ENCODE measurements around the gene CEP41.

CEP41 gene

DNA sequence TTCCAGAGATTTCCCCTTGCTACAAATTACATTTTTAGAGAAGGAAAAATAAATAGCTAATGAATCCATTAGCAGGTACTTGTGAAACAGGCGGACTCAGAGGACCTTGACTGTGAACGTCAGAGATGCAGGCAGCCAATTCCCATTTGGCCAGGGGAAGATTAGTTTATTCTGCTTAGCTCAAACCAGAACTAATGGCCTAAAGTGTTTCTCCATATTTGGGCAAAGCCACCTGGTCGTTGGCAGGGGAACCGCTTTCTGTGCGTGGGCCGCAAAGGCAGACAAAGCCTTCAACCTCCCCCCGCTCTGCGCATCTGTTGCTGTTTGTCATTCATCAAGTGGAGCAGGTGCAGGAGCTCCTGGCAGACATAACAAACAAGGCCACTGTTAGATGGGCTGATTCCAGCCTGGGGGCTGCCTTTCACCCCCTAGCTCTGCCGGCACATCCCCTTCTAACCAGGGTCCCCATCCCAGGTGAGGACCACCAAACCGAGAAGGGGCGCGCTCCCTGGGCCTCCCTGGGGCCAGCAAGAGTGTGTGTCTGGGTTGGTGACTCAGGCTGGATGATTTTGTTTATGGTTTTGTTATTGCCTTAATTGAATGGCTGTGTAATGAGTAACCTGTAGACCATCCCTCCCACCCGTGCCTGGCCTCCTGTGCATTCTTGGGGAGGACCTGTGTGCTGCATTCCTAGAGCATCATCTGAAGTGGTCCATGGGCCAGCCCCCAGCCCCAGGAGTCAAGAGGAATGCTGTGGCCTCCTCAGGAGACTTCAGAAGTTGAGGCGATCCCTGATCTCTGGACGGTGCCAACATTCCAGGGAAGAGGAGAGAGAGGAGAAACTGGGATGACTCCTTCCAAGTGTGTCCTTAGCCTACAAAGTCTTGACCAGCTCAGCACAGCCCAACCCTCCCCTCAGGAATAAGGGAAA lies 75.0 kb downstream of the CEP41 start:
- no peak overlapping the region for H3K27ac ChIP-seq (ENCODE audit: low read depth in 2 of 2, low read length in 2 of 2)

DNA sequence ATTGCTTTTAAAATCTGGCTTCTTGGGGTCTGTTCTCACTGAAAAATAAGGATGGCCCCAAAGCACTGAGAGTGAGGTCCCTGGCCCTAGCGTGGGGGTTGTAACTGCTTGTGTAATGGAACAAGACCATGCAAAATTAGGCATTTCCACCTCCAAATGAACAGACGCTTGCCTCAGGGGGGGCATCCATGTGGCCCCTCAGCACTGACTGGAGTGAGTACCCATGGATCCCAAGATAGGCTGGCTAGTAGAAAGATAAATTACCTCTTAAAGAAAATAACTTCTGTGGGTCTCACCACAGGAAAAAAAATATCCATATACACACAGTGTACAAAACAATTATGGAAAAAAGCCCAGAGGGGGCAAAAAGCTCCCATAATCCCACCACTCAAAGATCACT lies 75.7 kb downstream of the CEP41 start:
- H3K9me3 ChIP-seq (ENCODE audit: control insufficient read depth in 2 of 2, low read length in 2 of 2): no peaks in the 10 kb centered on the region
- peaks cover 5 to 6% of the 10 kb centered on the region in 2 donors for H3K4me1 ChIP-seq (ENCODE audit: control insufficient read depth in 2 of 2, insufficient read depth in 2 of 2, low read length in 2 of 2)
- no peak overlapping the region for H3K27ac ChIP-seq (ENCODE audit: low read depth in 2 of 2, low read length in 2 of 2)
- no peak overlapping the region for H3K4me3 ChIP-seq (ENCODE audit: low read length in 2 of 2)
- H3K9ac ChIP-seq (ENCODE audit: low read depth in 1 of 2, low read length in 2 of 2): no peak overlapping the region
- no peaks in the 10 kb centered on the region for H3K36me3 ChIP-seq (ENCODE audit: control insufficient read depth in 2 of 2, insufficient read depth in 2 of 2, low read length in 2 of 2)
- no peaks in the 10 kb centered on the region for H3K27me3 ChIP-seq (ENCODE audit: control insufficient read depth in 2 of 2, insufficient read depth in 2 of 2, low read length in 2 of 2)

More for the DNA sequence above, 75.0 kb downstream of the CEP41 start:
- no peaks in the 10 kb centered on the region for H3K9me3 ChIP-seq (ENCODE audit: control insufficient read depth in 2 of 2, low read length in 2 of 2)
- peaks cover 5 to 6% of the 10 kb centered on the region in 2 donors for H3K4me1 ChIP-seq (ENCODE audit: control insufficient read depth in 2 of 2, insufficient read depth in 2 of 2, low read length in 2 of 2)
- H3K4me3 ChIP-seq (ENCODE audit: low read length in 2 of 2): no peak overlapping the region
- H3K9ac ChIP-seq (ENCODE audit: low read depth in 1 of 2, low read length in 2 of 2): no peak overlapping the region
- no peaks in the 10 kb centered on the region for H3K27me3 ChIP-seq (ENCODE audit: control insufficient read depth in 2 of 2, insufficient read depth in 2 of 2, low read length in 2 of 2)
- H3K36me3 ChIP-seq (ENCODE audit: control insufficient read depth in 2 of 2, insufficient read depth in 2 of 2, low read length in 2 of 2): no peaks in the 10 kb centered on the region

DNA sequence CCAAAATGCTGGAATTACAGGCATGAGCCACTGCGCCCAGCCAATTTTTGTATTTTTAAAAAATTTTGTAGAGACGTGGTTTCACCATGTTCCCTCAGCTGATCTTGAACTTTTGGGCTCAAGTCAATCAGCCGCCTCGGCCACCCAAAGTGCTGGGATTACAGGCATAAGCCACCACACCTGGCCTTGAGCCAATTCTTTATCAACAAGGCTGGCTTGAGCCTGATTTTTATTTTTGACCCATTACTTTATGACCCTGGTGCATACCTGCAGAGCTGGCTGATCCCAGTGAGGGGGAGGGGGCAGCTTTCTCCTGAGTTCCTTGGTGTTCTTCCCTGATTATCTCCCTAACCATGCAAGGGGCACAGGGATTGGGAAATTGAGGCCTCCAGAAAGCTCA lies 76.4 kb downstream of the CEP41 start:
- no peak overlapping the region for H3K4me3 ChIP-seq (ENCODE audit: low read length in 2 of 2)
- no peaks in the 10 kb centered on the region for H3K36me3 ChIP-seq (ENCODE audit: control insufficient read depth in 2 of 2, insufficient read depth in 2 of 2, low read length in 2 of 2)
- no peak overlapping the region for H3K27ac ChIP-seq (ENCODE audit: low read depth in 2 of 2, low read length in 2 of 2)
- peaks cover 0 to under 1% of the 10 kb centered on the region in 2 donors for H3K9me3 ChIP-seq (ENCODE audit: control insufficient read depth in 2 of 2, low read length in 2 of 2)
- H3K9ac ChIP-seq (ENCODE audit: low read depth in 1 of 2, low read length in 2 of 2): no peak overlapping the region
- no peaks in the 10 kb centered on the region for H3K27me3 ChIP-seq (ENCODE audit: control insufficient read depth in 2 of 2, insufficient read depth in 2 of 2, low read length in 2 of 2)
- peaks cover 4 to 6% of the 10 kb centered on the region in 2 donors for H3K4me1 ChIP-seq (ENCODE audit: control insufficient read depth in 2 of 2, insufficient read depth in 2 of 2, low read length in 2 of 2)

DNA sequence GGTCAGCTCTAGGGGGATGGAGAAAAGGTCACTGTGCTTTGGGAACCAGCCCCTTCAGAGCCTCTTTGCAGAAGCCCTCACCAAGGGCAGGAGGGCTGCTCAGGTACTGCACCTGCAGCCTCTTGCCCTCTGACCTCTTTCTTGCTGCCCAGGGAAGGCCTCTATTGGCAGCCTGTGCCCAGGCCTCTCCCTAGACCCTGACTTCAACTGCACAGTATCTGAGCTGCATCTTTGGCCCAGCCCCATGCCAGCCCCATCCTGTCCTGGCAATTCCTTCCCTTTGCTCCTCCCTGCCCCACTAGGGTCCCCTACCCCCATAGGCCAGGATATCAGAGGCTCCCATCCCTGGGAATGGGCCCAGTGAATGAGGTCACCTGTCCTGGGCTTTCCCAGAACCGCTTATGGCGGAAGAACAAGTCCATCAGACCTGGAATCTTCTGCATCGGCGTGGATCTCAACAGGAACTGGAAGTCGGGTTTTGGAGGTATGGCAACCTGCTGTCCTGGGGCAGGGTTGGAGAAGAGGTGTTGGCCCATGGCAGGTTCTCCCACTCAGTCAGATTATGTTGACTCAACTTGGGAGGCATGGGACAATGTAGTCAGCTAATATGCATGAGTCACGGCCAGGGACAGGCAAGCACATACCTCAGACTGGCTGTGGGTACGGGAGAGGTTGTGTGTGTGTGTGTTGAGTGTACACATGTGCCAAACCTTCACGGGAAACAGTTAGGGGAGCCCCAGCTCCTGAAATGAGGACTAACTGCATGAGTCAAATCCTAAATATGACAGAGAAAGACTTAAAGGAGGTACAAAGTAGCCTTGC lies 77.6 kb downstream of the CEP41 start:
- peaks cover 0 to 6% of the 10 kb centered on the region in 2 donors for H3K4me1 ChIP-seq (ENCODE audit: control insufficient read depth in 2 of 2, insufficient read depth in 2 of 2, low read length in 2 of 2)
- no peaks in the 10 kb centered on the region for H3K27me3 ChIP-seq (ENCODE audit: control insufficient read depth in 2 of 2, insufficient read depth in 2 of 2, low read length in 2 of 2)
- H3K9ac ChIP-seq (ENCODE audit: low read depth in 1 of 2, low read length in 2 of 2): no peak overlapping the region
- no peaks in the 10 kb centered on the region for H3K36me3 ChIP-seq (ENCODE audit: control insufficient read depth in 2 of 2, insufficient read depth in 2 of 2, low read length in 2 of 2)
- H3K4me3 ChIP-seq (ENCODE audit: low read length in 2 of 2): no peak overlapping the region
- peaks cover 0 to 4% of the 10 kb centered on the region in 2 donors for H3K9me3 ChIP-seq (ENCODE audit: control insufficient read depth in 2 of 2, low read length in 2 of 2)
- no peak overlapping the region for H3K27ac ChIP-seq (ENCODE audit: low read depth in 2 of 2, low read length in 2 of 2)

DNA sequence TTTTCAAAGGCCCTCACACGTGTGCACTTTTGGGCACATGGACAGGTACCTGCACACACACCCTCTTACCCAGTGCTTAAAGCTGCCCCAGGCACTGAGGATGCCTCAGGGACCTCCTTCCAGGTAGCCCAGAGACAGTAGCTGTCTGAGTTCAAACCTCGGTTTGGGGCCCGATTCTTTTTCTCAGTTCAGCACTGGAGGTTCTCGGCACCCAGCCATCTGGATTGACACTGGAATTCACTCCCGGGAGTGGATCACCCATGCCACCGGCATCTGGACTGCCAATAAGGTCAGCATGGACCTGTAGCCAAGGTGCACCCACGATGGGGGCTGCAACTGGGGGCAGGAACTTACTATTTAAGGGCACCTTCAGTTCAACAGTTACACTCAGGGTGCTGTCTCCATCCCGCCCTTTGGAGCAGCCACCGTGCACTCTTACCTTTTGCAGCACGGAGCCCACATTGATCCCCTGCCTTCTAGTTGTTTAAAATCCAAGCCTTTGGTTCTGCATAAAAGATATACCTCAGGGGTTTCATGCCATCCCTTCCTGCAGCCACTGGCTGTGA lies 78.5 kb downstream of the CEP41 start:
- Histone ChIP-seq H3K27me3 (ENCODE audit: control insufficient read depth in 2 of 2, insufficient read depth in 2 of 2, low read length in 2 of 2) (no peaks in the 10 kb centered on the region), H3K4me1 (ENCODE audit: control insufficient read depth in 2 of 2, insufficient read depth in 2 of 2, low read length in 2 of 2) (peaks cover 0 to 6% of the 10 kb centered on the region in 2 donors), H3K27ac (ENCODE audit: low read depth in 2 of 2, low read length in 2 of 2) (no peak overlapping the region), H3K36me3 (ENCODE audit: control insufficient read depth in 2 of 2, insufficient read depth in 2 of 2, low read length in 2 of 2) (no peaks in the 10 kb centered on the region), H3K9me3 (ENCODE audit: control insufficient read depth in 2 of 2, low read length in 2 of 2) (peaks cover 0 to 4% of the 10 kb centered on the region in 2 donors), H3K4me3 (ENCODE audit: low read length in 2 of 2) (no peak overlapping the region), H3K9ac (ENCODE audit: low read depth in 1 of 2, low read length in 2 of 2) (no peak overlapping the region)

DNA sequence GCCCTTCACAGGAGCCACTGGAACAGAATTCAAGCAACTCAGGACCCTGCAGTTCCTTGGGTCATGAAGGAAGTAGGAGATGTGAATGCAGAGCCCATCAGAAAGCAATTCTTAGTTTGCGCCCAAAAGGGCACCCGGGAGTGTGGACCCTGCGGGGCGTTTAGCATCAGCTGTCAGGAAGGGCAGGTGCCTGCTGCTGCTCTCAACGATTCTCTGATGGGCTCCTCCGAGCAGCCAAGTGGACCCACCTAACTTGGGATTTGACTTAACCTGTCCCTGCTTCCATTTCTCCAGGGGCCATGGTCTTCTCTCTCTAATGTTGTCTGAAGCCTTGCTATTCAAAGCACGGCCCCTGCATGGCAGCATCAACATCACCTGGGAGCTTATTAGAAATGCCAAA lies 79.1 kb downstream of the CEP41 start:
- H3K4me1 ChIP-seq (ENCODE audit: control insufficient read depth in 2 of 2, insufficient read depth in 2 of 2, low read length in 2 of 2): peaks cover under 1 to 5% of the 10 kb centered on the region in 2 donors
- H3K27me3 ChIP-seq (ENCODE audit: control insufficient read depth in 2 of 2, insufficient read depth in 2 of 2, low read length in 2 of 2): no peaks in the 10 kb centered on the region
- H3K9ac ChIP-seq (ENCODE audit: low read depth in 1 of 2, low read length in 2 of 2): no peak overlapping the region
- no peaks in the 10 kb centered on the region for H3K36me3 ChIP-seq (ENCODE audit: control insufficient read depth in 2 of 2, insufficient read depth in 2 of 2, low read length in 2 of 2)
- no peak overlapping the region for H3K27ac ChIP-seq (ENCODE audit: low read depth in 2 of 2, low read length in 2 of 2)
- peaks cover 0 to 4% of the 10 kb centered on the region in 2 donors for H3K9me3 ChIP-seq (ENCODE audit: control insufficient read depth in 2 of 2, low read length in 2 of 2)
- no peak overlapping the region for H3K4me3 ChIP-seq (ENCODE audit: low read length in 2 of 2)

DNA sequence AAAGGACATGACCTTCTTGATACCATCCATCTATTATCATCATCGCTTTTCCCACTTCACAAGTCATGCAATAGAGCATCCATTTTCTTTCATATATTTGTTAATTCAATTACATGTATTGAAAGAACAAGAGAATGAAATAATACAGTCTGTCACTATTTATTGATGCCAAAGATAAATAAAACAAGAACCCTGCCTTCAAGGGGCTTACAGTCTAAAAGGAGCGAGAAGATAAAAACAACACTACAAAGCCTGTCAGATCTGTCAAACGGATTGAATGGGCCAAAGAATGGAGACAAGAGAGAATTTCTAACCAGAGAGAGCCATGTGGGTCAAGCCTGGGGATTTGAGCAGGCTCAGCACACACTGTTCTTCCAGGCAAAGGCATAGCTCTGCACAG lies 80.3 kb downstream of the CEP41 start:
- Histone ChIP-seq H3K9me3 (ENCODE audit: control insufficient read depth in 2 of 2, low read length in 2 of 2) (peaks cover 0 to 4% of the 10 kb centered on the region in 2 donors), H3K36me3 (ENCODE audit: control insufficient read depth in 2 of 2, insufficient read depth in 2 of 2, low read length in 2 of 2) (no peaks in the 10 kb centered on the region), H3K9ac (ENCODE audit: low read depth in 1 of 2, low read length in 2 of 2) (no peak overlapping the region), H3K4me3 (ENCODE audit: low read length in 2 of 2) (no peak overlapping the region), H3K27ac (ENCODE audit: low read depth in 2 of 2, low read length in 2 of 2) (no peak overlapping the region), H3K4me1 (ENCODE audit: control insufficient read depth in 2 of 2, insufficient read depth in 2 of 2, low read length in 2 of 2) (peaks cover 2 to 3% of the 10 kb centered on the region in 2 donors), H3K27me3 (ENCODE audit: control insufficient read depth in 2 of 2, insufficient read depth in 2 of 2, low read length in 2 of 2) (no peaks in the 10 kb centered on the region)

DNA sequence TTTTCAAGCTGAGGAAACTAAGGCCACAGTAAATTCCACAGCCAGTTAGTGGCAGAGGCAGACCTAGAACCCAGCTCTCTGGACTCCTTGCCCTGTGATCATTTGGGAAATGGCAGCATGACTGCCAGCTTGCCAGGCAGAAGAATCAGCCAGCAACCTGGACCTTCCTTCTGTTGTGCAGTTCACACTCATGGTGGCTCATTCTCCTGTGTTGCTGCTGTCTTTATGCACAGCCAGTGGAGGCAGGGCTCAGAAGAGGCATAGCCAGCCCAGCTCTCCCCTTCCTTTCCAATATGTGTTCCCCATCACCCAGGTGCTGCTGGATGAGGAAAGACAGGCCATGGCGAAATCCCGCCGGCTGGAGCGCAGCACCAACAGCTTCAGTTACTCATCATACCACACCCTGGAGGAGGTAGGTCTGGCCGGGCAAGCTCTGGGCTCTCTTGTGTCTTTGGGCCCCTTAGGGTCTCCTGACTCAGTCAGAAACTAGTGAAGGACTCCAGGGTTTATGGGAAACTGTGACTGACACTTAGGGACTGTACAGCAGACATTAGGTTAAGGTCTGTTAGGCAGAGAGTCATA lies 81.4 kb downstream of the CEP41 start:
- Histone ChIP-seq H3K36me3 (ENCODE audit: control insufficient read depth in 2 of 2, insufficient read depth in 2 of 2, low read length in 2 of 2) (no peaks in the 10 kb centered on the region), H3K27me3 (ENCODE audit: control insufficient read depth in 2 of 2, insufficient read depth in 2 of 2, low read length in 2 of 2) (no peaks in the 10 kb centered on the region), H3K4me1 (ENCODE audit: control insufficient read depth in 2 of 2, insufficient read depth in 2 of 2, low read length in 2 of 2) (peaks cover 2 to 3% of the 10 kb centered on the region in 2 donors), H3K27ac (ENCODE audit: low read depth in 2 of 2, low read length in 2 of 2) (no peak overlapping the region), H3K9me3 (ENCODE audit: control insufficient read depth in 2 of 2, low read length in 2 of 2) (peaks cover 0 to 4% of the 10 kb centered on the region in 2 donors), H3K4me3 (ENCODE audit: low read length in 2 of 2) (no peak overlapping the region), H3K9ac (ENCODE audit: low read depth in 1 of 2, low read length in 2 of 2) (no peak overlapping the region)

DNA sequence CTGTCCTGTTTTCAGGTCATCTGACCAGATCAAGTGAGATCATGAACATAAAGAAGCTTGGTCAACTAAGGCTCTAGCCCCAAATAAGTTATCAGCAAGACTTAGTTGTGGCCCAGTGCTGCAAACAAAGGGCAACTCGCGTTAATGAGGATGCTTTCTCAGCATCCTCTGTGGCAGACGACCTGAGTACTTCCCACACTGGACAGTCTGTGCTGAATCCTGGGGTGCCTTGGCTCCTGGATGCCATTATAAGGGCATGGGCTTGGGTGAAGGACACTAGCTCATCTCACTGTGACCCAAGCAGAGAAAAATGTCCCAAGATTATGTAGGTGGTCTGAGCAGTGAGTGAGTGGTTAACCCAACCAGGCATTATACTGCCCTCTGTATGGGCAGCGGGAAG lies 82.3 kb downstream of the CEP41 start:
- H3K27me3 ChIP-seq (ENCODE audit: control insufficient read depth in 2 of 2, insufficient read depth in 2 of 2, low read length in 2 of 2): no peaks in the 10 kb centered on the region
- peaks cover 2 to 3% of the 10 kb centered on the region in 2 donors for H3K4me1 ChIP-seq (ENCODE audit: control insufficient read depth in 2 of 2, insufficient read depth in 2 of 2, low read length in 2 of 2)
- H3K36me3 ChIP-seq (ENCODE audit: control insufficient read depth in 2 of 2, insufficient read depth in 2 of 2, low read length in 2 of 2): no peaks in the 10 kb centered on the region
- H3K27ac ChIP-seq (ENCODE audit: low read depth in 2 of 2, low read length in 2 of 2): no peak overlapping the region
- H3K9me3 ChIP-seq (ENCODE audit: control insufficient read depth in 2 of 2, low read length in 2 of 2): peaks cover 0 to 4% of the 10 kb centered on the region in 2 donors
- H3K4me3 ChIP-seq (ENCODE audit: low read length in 2 of 2): no peak overlapping the region
- no peak overlapping the region for H3K9ac ChIP-seq (ENCODE audit: low read depth in 1 of 2, low read length in 2 of 2)

All from mucosa of rectum (tissue), 2 donors.